ENCODE measurements around the gene ITCH. TPM values are rescaled to one million over a fixed set of nuclear protein-coding genes. Genes with fewer than 3 reads are reported as not detected.

The ITCH gene
- total RNA-seq, 1 donor from 2014 or later = 96.9 TPM

GRCh38 chr20:34549929-34550305, 186.8 kb downstream of the ITCH start:
- no peak overlapping the region for H3K4me3 Mint-ChIP-seq (ENCODE audit: unreplicated experiment)
- no peaks in the 10 kb centered on the region for H3K27me3 Mint-ChIP-seq (ENCODE audit: low read depth)
- no peaks in the 10 kb centered on the region for H3K36me3 Mint-ChIP-seq (ENCODE audit: low read depth)
- DNase-seq (ENCODE audit: low spot score) = no peak
- no peak overlapping the region for H3K27ac Mint-ChIP-seq (ENCODE audit: unreplicated experiment)
- no peaks in the 10 kb centered on the region for H3K9me3 Mint-ChIP-seq (ENCODE audit: low read depth)
- TF ChIP-seq, protein P1, sequence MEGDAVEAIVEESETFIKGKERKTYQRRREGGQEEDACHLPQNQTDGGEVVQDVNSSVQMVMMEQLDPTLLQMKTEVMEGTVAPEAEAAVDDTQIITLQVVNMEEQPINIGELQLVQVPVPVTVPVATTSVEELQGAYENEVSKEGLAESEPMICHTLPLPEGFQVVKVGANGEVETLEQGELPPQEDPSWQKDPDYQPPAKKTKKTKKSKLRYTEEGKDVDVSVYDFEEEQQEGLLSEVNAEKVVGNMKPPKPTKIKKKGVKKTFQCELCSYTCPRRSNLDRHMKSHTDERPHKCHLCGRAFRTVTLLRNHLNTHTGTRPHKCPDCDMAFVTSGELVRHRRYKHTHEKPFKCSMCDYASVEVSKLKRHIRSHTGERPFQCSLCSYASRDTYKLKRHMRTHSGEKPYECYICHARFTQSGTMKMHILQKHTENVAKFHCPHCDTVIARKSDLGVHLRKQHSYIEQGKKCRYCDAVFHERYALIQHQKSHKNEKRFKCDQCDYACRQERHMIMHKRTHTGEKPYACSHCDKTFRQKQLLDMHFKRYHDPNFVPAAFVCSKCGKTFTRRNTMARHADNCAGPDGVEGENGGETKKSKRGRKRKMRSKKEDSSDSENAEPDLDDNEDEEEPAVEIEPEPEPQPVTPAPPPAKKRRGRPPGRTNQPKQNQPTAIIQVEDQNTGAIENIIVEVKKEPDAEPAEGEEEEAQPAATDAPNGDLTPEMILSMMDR (IDR thresholded peaks at IDR 0.05) = no peak
- peaks cover 4% of the 10 kb centered on the region for H3K4me1 Mint-ChIP-seq (ENCODE audit: low read depth)

GRCh38 chr20:34552569-34552968, 189.5 kb downstream of the ITCH start:
- peak overlapping the region; percentile 51 for H3K27ac Mint-ChIP-seq (ENCODE audit: unreplicated experiment)

GRCh38 chr20:34553366-34553867, 190.3 kb downstream of the ITCH start:
- Mint-ChIP-seq H3K9me3 (ENCODE audit: low read depth) (no peaks in the 10 kb centered on the region), H3K4me3 (ENCODE audit: unreplicated experiment) (no peak overlapping the region), H3K27me3 (ENCODE audit: low read depth) (no peaks in the 10 kb centered on the region), H3K36me3 (ENCODE audit: low read depth) (no peaks in the 10 kb centered on the region), H3K4me1 (ENCODE audit: low read depth) (peaks cover 14% of the 10 kb centered on the region), H3K27ac (ENCODE audit: unreplicated experiment) (no peak overlapping the region)
- DNase-seq (ENCODE audit: low spot score) = peak; percentile 57
- TF ChIP-seq, protein P1 (IDR thresholded peaks at IDR 0.05) = no peak

More at GRCh38 chr20:34552569-34552968, 189.5 kb downstream of the ITCH start:
- no peak overlapping the region for H3K4me3 Mint-ChIP-seq (ENCODE audit: unreplicated experiment)
- H3K4me1 Mint-ChIP-seq (ENCODE audit: low read depth) = peaks cover 6% of the 10 kb centered on the region
- H3K36me3 Mint-ChIP-seq (ENCODE audit: low read depth) = no peaks in the 10 kb centered on the region
- TF ChIP-seq, protein P1 (IDR thresholded peaks at IDR 0.05) = no peak
- H3K27me3 Mint-ChIP-seq (ENCODE audit: low read depth) = no peaks in the 10 kb centered on the region
- no peaks in the 10 kb centered on the region for H3K9me3 Mint-ChIP-seq (ENCODE audit: low read depth)
- no peak for DNase-seq (ENCODE audit: low spot score)

- peaks cover 2% of the 10 kb centered on the region for H3K36me3 Mint-ChIP-seq (ENCODE audit: low read depth)
- H3K27ac Mint-ChIP-seq (ENCODE audit: unreplicated experiment) = peak overlapping the region; percentile 92
- peak overlapping the region; percentile 88 for H3K4me3 Mint-ChIP-seq (ENCODE audit: unreplicated experiment)
- TF ChIP-seq, protein P1 (IDR thresholded peaks at IDR 0.05) = no peak
- H3K9me3 Mint-ChIP-seq (ENCODE audit: low read depth) = no peaks in the 10 kb centered on the region
- H3K4me1 Mint-ChIP-seq (ENCODE audit: low read depth) = peaks cover 19% of the 10 kb centered on the region
- DNase-seq (ENCODE audit: low spot score) = peak; percentile 26
- no peaks in the 10 kb centered on the region for H3K27me3 Mint-ChIP-seq (ENCODE audit: low read depth)
Observed at GRCh38 chr20:34557936-34558319, 194.9 kb downstream of the ITCH start.

- peak within 1 kb of the TSS; percentile 88 for H3K4me3 Mint-ChIP-seq (ENCODE audit: unreplicated experiment)
- H3K36me3 Mint-ChIP-seq (ENCODE audit: low read depth) = peaks cover 2% of the 10 kb centered on the region
- TF ChIP-seq, protein P1 (IDR thresholded peaks at IDR 0.05) = peak; percentile 27
Observed at GRCh38 chr20:34558320-34559218, 195.5 kb downstream of the ITCH start, which contains the start of gene MAP1LC3A. Gene MAP1LC3A, plus strand, starts transcription at chr20:34558718. Its CDS starts 151 bp downstream, at chr20:34558869.

More at GRCh38 chr20:34558320-34559218, 195.5 kb downstream of the ITCH start, which contains the start of gene MAP1LC3A:
- peak within 1 kb of the TSS; percentile 92 for H3K27ac Mint-ChIP-seq (ENCODE audit: unreplicated experiment)
- H3K9me3 Mint-ChIP-seq (ENCODE audit: low read depth) = no peaks in the 10 kb centered on the region
- peaks cover 19% of the 10 kb centered on the region for H3K4me1 Mint-ChIP-seq (ENCODE audit: low read depth)
- DNase-seq (ENCODE audit: low spot score) = peak; percentile 97
- no peaks in the 10 kb centered on the region for H3K27me3 Mint-ChIP-seq (ENCODE audit: low read depth)

Data from chondrocyte (in vitro differentiated cells).